ENCODE measurements around the gene ITCH.
A peak's percentile ranks its signal among the peaks of the same experiment; 100 is the strongest.
"Not testable (repeated sequence)": the region's sequence is repeated elsewhere in the genome, so short reads cannot be mapped to it uniquely, and the experiment has no call there.

The ITCH gene

GRCh38 chr20:34344238-34344637, 18.8 kb upstream of the ITCH start:
- DNase-seq = no peak

DNA sequence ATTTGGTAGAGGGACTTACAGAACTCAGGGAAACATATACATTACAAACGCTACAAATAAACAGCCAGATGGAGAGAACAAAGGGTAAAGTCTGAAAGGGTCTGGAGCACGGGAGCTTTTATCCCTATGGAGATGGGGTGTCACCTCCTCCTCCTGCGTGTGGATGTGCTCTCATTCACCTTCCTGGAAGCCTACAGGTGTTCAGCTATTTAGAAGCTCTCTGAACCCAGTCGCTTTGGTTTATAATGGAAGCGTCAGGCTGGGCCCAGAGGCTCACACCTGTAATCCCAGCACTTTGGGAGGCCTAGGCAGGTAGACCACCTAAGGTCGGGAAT, 17.7 kb upstream of the ITCH start:
- no peak for DNase-seq

DNA sequence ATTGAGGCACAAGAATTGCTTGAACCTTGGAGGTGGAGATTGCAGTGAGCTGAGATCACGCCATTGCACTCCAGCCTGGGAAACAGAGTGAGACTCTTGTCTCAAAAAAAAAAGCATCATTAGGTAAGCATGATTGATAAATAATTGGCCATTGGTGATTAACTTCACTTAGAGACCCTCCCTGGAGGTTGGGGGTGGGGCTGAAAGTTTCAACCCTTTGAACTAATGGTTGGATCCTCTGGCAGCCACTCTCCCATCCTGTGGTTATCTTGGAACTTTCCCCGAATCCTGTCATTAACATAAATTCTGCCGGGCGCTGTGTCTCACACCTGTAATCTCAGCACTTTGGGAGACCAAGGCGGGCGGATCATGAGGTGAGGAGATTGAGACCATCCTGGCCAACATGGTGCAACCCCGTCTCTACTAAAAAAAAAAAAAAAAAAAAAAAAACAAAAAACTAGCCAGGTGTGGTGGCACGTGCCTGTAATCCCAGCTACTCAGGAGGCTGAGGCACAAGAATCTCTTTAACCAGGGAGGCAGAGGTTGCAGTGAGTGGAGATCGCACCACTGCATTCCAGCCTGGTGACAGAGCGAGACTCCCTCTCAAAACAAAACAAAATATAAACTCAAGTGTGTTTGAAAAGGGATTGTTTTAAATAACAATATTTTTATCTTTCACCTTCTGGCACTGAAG, 17.1 kb upstream of the ITCH start:
- not testable (repeated sequence) for DNase-seq

GRCh38 chr20:34346533-34346865, 16.6 kb upstream of the ITCH start:
- DNase-seq = not testable (repeated sequence)

GRCh38 chr20:34347571-34347970, 15.5 kb upstream of the ITCH start:
- DNase-seq = peak; percentile 38 to 40

DNA sequence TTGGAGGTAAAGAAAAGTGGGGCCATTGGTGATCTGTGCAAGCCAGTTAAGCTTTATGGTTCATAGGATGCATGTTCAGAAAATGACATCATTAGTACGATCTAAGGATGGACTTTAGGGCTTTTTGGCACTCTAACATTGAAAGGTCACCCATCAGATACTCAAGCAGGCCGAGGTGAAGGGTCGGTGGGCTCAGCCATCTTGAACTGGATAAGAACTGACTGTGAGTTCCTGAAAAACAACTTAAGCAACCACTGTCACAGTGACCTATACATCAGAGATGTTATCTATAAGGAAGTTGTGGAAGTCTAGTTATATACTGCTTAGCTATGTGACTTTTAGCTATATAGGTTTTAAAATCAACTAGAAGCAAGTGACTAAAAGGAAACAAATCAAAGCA, 13.0 kb upstream of the ITCH start:
- no peak for DNase-seq

DNA sequence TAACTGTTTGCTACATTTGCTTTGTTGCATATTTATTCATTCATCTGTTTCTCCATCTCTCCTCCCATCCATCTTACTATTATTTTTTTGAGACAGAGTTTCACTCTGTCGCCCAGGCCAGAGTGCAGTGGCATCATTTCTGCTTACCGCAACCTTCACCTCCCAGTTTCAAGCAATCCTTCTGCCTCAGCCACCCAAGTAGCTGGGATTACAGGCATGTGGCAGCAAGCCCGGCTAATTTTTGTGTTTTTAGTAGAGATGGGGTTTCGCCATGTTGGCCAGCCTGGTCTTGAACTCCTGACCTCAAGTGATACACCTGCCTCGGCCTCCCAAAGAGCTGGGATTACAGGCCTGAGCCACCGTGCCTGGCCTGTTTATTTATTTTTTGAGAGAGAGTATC, 9.6 kb upstream of the ITCH start:
- not testable (repeated sequence) for DNase-seq

DNA sequence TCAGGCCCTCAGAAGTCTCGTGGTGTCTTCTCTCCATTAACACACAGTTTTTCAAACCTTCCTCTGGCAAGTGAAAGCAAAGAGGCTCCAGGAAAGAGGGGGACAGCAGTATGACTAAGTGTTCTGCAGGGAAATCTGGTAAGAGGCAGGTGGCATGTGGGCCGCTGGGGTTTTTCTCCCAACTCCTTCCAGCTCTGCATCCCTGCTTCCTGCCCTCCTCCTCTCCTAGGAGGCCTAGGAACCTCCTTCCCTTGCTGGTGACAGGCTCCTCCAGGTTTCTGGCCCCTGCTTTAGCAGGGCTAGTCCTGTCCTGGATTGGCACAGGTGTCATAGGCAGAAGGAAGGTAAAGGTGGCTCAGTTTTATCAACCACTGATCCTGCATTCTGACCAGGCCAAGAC, 7.6 kb upstream of the ITCH start:
- no peak for DNase-seq

DNA sequence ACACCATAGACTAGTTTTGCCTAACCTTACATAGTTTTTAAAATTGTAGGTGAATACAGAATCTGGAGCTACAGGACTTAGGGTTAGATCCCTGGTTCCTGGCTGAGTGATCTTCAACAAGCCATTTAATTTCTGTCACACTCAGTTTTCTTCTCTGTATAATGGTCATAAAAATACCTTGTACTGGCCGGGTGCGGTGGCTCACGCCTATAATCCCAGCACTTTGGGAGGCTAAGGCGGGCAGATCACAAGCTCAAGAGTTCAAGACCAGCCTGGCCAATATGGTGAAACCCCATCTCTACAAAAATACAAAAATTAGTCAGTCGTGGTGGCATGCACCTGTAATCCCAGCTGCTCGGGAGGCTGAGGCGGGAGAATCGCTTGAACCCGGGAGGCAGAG, 3.3 kb upstream of the ITCH start:
- DNase-seq = not testable (repeated sequence)

GRCh38 chr20:34362502-34363061, 491 bp upstream of the ITCH start:
- DNase-seq = no peak

GRCh38 chr20:34363465-34364222, 571 bp downstream of the ITCH start:
- peak; percentile 38 to 50 for DNase-seq

DNA sequence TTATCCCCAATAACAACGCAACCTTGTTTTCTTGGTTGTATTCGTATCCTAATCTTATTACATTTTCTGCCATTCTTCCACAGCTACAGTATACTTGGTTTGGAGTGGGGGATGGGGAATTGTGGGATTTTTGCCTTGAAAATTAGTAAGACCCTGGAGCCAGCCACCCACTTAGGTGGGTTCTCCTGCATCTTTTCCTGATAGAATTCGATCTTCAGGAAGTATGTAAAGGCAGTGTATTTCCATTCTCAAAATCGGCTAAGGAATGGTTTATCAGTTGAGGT, 1.1 kb downstream of the ITCH start:
- DNase-seq = no peak

DNA sequence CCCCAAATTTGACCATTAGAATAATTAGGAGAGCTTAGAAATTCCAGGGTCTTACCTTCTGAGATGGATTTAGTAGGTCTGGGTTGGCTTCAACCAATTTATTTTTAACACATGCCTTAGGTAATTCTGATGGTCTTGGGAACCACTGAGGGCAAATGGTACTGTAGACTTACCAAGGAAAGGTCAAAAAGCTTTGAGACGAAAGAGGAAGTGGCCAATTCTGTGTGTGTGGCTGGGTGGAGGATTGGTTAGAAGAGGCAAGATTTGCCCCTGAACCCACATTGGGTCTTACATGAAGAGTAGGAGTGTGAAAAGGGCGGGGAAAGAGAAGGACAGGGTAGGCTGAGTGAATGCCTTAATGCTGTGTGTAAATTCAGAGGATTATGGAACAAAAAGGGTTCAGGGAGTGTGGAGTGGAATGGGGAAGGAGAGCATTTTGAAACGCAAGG, 2.7 kb downstream of the ITCH start:
- peak; percentile 80 to 87 for DNase-seq

- no peak for DNase-seq
Observed at GRCh38 chr20:34367155-34367554, 4.1 kb downstream of the ITCH start.

GRCh38 chr20:34367911-34368310, 4.8 kb downstream of the ITCH start:
- DNase-seq = not testable (repeated sequence)

- no peak for DNase-seq
Observed at GRCh38 chr20:34368547-34368946, 5.5 kb downstream of the ITCH start.

- DNase-seq = no peak
Observed at GRCh38 chr20:34369265-34369664, 6.2 kb downstream of the ITCH start.

DNA sequence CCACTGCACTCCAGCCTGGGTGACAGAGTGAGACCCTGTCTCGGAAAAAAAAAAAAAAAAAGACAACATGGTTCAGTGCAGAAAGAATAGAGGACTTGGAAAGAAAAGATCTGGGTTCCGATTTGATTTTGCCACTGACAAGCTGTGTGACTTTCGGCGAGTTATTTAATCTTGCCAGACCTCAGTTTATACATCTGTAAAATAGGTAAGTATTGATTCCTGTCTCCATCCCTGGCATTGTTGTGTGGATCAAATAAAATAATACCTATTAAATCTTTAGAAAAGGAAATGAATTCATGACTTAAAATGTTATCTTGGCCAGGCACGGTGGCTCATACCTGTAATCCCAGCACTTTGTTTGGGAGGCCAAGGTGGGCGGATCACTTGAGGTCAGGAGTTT, 7.0 kb downstream of the ITCH start:
- DNase-seq = no peak

DNA sequence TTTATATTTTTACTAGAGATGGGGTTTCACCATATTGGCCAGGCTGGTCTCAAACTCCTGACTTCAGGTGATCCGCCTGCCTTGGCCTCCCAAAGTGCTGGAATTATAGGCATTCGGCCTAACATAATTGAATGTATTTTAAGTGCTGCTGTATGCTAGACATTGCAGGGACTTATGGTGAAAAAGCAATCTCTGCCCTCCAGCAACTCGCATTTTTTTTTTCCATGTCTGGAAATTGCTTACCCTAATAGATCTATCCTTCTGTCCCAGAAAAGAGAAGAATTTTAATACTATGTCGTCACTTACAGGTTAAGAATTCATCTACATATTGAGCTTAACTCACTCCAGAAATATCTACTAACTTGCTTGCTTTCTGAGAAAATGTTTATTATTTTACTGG, 10.4 kb downstream of the ITCH start:
- DNase-seq = no peak

- DNase-seq = no peak
Observed at GRCh38 chr20:34374209-34374760, 11.2 kb downstream of the ITCH start.

DNA sequence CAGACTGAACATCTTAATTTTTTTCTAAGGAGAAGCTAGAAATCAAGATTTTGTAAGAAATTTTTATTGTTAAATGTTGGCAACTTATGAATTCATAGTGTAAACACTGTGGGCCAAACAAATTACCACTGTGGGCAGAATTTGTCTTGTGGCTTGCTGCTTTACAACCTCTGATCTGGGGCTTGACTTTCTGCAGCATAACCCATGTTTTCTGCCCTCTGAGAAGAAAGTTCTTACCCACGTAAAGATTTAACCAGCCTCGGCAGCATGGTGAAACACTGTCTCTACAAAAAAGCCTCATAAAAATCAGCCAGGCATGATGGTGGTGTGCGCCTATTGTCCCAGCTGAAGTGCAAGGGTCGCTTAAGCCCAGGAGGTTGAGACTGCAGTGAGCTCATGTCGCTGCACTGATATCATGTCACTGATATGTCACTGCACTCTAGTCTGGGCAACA, 12.9 kb downstream of the ITCH start:
- no peak for DNase-seq

DNA sequence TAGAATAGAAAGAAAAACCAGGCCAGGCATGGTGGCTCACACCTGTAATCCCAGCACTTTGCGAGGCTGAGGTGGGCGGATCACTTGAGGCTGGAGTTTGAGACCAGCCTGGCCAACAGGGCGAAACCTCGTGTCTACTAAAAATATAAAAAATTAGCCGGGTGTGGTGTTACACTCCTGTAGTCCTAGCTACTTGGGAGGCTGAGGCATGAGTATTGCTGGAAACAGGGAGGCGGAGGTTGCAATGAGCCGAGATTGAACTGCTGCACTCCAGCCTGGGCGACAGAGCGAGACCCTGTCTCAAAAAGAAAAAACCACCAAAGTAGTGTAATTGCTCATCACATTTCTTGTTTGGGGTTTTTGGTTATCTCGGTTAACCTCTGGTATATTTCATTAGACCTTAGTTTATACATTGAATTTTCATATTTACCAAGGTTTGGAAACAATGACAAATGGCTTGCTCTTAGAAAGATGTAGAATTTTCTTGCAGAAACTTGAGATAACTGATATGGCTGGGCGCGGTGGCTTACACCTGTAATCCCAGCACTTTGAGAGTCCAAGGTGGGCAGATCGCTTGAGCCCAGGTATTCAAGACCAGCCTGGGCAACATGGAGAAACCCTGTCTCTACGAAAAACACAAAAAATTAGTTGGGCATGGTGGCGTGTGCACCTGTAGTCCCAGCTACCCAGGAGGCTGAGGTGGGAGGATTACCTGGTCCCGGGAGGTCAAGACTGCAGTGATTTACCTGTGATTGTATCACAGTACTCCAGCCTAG, 14.2 kb downstream of the ITCH start:
- DNase-seq = no peak

GRCh38 chr20:34382174-34382573, 19.1 kb downstream of the ITCH start:
- no peak for DNase-seq

Measured in inflammatory macrophage treated with lipopolysaccharide for 1 hour (primary cell).